GM12872 (cell line): ENCODE measurements around the gene MESP1.

Source experiments
- CTCF ChIP-seq: IDR thresholded peaks from 3 replicates; pipeline ENCODE4 v1.5.1; 2011; ENCODE audit warnings: low read depth, mild to moderate bottlenecking, low read length, moderate library complexity; ENCODE audit not compliant: insufficient read depth

Gene MESP1

GRCh38 chr15:89753855-89754254 lies 2.8 kb upstream of the MESP1 start:
- TF ChIP-seq CTCF: no peak

GRCh38 chr15:89751748-89752147 lies 699 bp upstream of the MESP1 start:
- no peak for TF ChIP-seq CTCF

- TF ChIP-seq CTCF: no peak
Measured at GRCh38 chr15:89749951-89750559, 994 bp downstream of the MESP1 start.

GRCh38 chr15:89749526-89749925 lies 1.5 kb downstream of the MESP1 start:
- TF ChIP-seq CTCF: no peak

GRCh38 chr15:89749054-89749453 lies 2.0 kb downstream of the MESP1 start:
- no peak for TF ChIP-seq CTCF

GRCh38 chr15:89747708-89748682 lies 3.1 kb downstream of the MESP1 start:
- no peak for TF ChIP-seq CTCF

- no peak for TF ChIP-seq CTCF
Measured at GRCh38 chr15:89746386-89746780, 4.7 kb downstream of the MESP1 start.
